Fibroblast of lung (primary cell): ENCODE data around the gene KRT4. TPM values are rescaled to one million over a fixed set of nuclear protein-coding genes. Genes with fewer than 3 reads are reported as not detected.

Experiments used
- DNase-seq, 2 donors: peaks; one replicate each; pipeline versions ENCODE4 v3.0.0 to v3.0.0-alpha.2; 2010; ENCODE audit warnings: low read depth in 2 of 2
- H2AFZ ChIP-seq: 2 replicates; pipeline ENCODE4 v1.5.1; 2012; ENCODE audit warnings: low read length, control low read depth, inconsistent platforms
- H3K27ac ChIP-seq: 2 replicates; pipeline ENCODE4 v1.5.1; 2011; ENCODE audit warnings: low read length, control low read depth; ENCODE audit not compliant: insufficient read depth
- H3K27me3 ChIP-seq: 2 replicates; pipeline ENCODE4 v1.5.1; 2011; ENCODE audit warnings: mild to moderate bottlenecking, low read length; ENCODE audit not compliant: control insufficient read depth, insufficient read depth
- H3K36me3 ChIP-seq: 2 replicates; pipeline ENCODE4 v1.5.1; 2011; ENCODE audit warnings: low read length; ENCODE audit not compliant: control insufficient read depth, insufficient read depth
- H3K4me1 ChIP-seq: 2 replicates; pipeline ENCODE4 v1.5.1; 2011; ENCODE audit warnings: low read length; ENCODE audit not compliant: control insufficient read depth, insufficient read depth; ENCODE audit errors: extremely low read depth
- H3K4me2 ChIP-seq: 2 replicates; pipeline ENCODE4 v1.5.1; 2011; ENCODE audit warnings: low read length, control low read depth; ENCODE audit not compliant: insufficient read depth; ENCODE audit errors: extremely low read depth
- H3K4me3 ChIP-seq, 4 experiments: fragments of 200-600 bp in 1 of 4; sonication (generic) in 1 of 4; replicated peaks in 1 of 4; 2 replicates each; pipeline ENCODE4 v1.5.1; 2011 to 2016; ENCODE audit warnings: low read length in 4 of 4, low read depth in 3 of 4, mild to moderate bottlenecking in 3 of 4, control low read depth in 2 of 4, inconsistent platforms in 1 of 4, mixed read lengths in 1 of 4; ENCODE audit not compliant: insufficient read depth in 1 of 4; ENCODE audit errors: control extremely low read depth in 1 of 4
- H3K79me2 ChIP-seq: 2 replicates; pipeline ENCODE4 v1.5.1; 2012; ENCODE audit warnings: mild to moderate bottlenecking, low read length, inconsistent platforms; ENCODE audit not compliant: control insufficient read depth, insufficient read depth
- H3K9ac ChIP-seq: 2 replicates; pipeline ENCODE4 v1.5.1; 2011; ENCODE audit warnings: mild to moderate bottlenecking, low read length, control low read depth; ENCODE audit not compliant: insufficient read depth
- H3K9me3 ChIP-seq: 2 replicates; pipeline ENCODE4 v1.5.1; 2012; ENCODE audit warnings: low read depth, low read length; ENCODE audit not compliant: control insufficient read depth, insufficient read depth
- H4K20me1 ChIP-seq: 2 replicates; pipeline ENCODE4 v1.5.1; 2011; ENCODE audit warnings: low read length; ENCODE audit not compliant: control insufficient read depth, insufficient read depth; ENCODE audit errors: extremely low read depth
- CTCF ChIP-seq, 2 donors: IDR thresholded peaks in 1 of 2; conservative IDR thresholded peaks in 1 of 2; 1 replicate in 1 of 2; 2 replicates in 1 of 2; pipeline ENCODE4 v1.5.1; 2011 to 2012; ENCODE audit warnings: low read length in 2 of 2, control low read depth in 1 of 2, inconsistent platforms in 1 of 2, low read depth in 1 of 2, mild to moderate bottlenecking in 1 of 2
- EZH2 ChIP-seq: IDR thresholded peaks from 2 replicates; pipeline ENCODE4 v1.5.1; 2012; ENCODE audit warnings: low read length, control low read depth, mild to moderate bottlenecking; ENCODE audit errors: missing control alignments
- polyA plus RNA-seq, 2 donors: library from polyadenylated mRNA; depleted of rRNA in 1 of 2; stranded (reverse) in 1 of 2; unstranded in 1 of 2; fragments of >200 nt; gene quantifications; 2 replicates each; pipeline ENCODE4 v1.2.1, GENCODE V29; 2011 to 2012; ENCODE audit warnings: missing spikeins in 1 of 2
- total RNA-seq: library from RNA; depleted of rRNA; stranded (reverse); fragments of >200 nt; gene quantifications from 2 replicates; pipeline ENCODE4 v1.2.1, GENCODE V29; 2014

Gene KRT4
- total and polyA plus RNA-seq, 2 donors (not counting 1 experiment from before 2014, with no cell fraction given) = under 0.01 to 0.23 TPM

GRCh38 chr12:52823761-52824450, 10.0 kb upstream of the KRT4 start:
- H3K9me3 ChIP-seq = no peaks in the 10 kb centered on the region
- no peak overlapping the region for H3K4me2 ChIP-seq
- H3K79me2 ChIP-seq = no peaks in the 10 kb centered on the region
- no peak overlapping the region for H3K27ac ChIP-seq
- no peaks in the 10 kb centered on the region for H3K4me1 ChIP-seq
- no peaks in the 10 kb centered on the region for H3K27me3 ChIP-seq
- H3K9ac ChIP-seq = no peak overlapping the region
- no peak overlapping the region for H3K4me3 ChIP-seq
- no peak for DNase-seq
- H3K36me3 ChIP-seq = no peaks in the 10 kb centered on the region
- no peaks in the 10 kb centered on the region for H4K20me1 ChIP-seq
- TF ChIP-seq EZH2 = no peak
- no peak for TF ChIP-seq CTCF (conservative IDR thresholded peaks at IDR 0.05 in 1 of 2, IDR thresholded peaks at IDR 0.05 in 1 of 2; ENCODE audit: low read depth in 1 of 2, low read length in 2 of 2)
- no peak overlapping the region for H2AFZ ChIP-seq

- no peaks in the 10 kb centered on the region for H3K27me3 ChIP-seq
- H3K4me2 ChIP-seq = no peak overlapping the region
- H3K9ac ChIP-seq = no peak overlapping the region
- no peaks in the 10 kb centered on the region for H3K4me1 ChIP-seq
- TF ChIP-seq EZH2 (no peak), CTCF (conservative IDR thresholded peaks at IDR 0.05 in 1 of 2, IDR thresholded peaks at IDR 0.05 in 1 of 2; ENCODE audit: low read depth in 1 of 2, low read length in 2 of 2) (no peak)
- no peaks in the 10 kb centered on the region for H4K20me1 ChIP-seq
- H2AFZ ChIP-seq = no peak overlapping the region
- DNase-seq = no peak
- H3K9me3 ChIP-seq = no peaks in the 10 kb centered on the region
- no peaks in the 10 kb centered on the region for H3K79me2 ChIP-seq
- H3K4me3 ChIP-seq = no peak overlapping the region
- no peaks in the 10 kb centered on the region for H3K36me3 ChIP-seq
- no peak overlapping the region for H3K27ac ChIP-seq
Measured at GRCh38 chr12:52822771-52823510, 9.0 kb upstream of the KRT4 start.

GRCh38 chr12:52821826-52822660, 8.1 kb upstream of the KRT4 start:
- Histone ChIP-seq H4K20me1 (no peaks in the 10 kb centered on the region), H3K27ac (no peak overlapping the region), H3K4me3 (no peak overlapping the region), H3K79me2 (no peaks in the 10 kb centered on the region), H3K9me3 (no peaks in the 10 kb centered on the region), H3K27me3 (no peaks in the 10 kb centered on the region), H3K36me3 (no peaks in the 10 kb centered on the region), H3K4me1 (no peaks in the 10 kb centered on the region), H2AFZ (no peak overlapping the region), H3K4me2 (no peak overlapping the region), H3K9ac (no peak overlapping the region)
- no peak for TF ChIP-seq EZH2
- TF ChIP-seq CTCF (conservative IDR thresholded peaks at IDR 0.05 in 1 of 2, IDR thresholded peaks at IDR 0.05 in 1 of 2; ENCODE audit: low read depth in 1 of 2, low read length in 2 of 2) = no peak
- no peak for DNase-seq
